ENCODE results near the gene DUSP5.
A peak's percentile ranks its signal among the peaks of the same experiment; 100 is the strongest.
"Not testable (repeated sequence)": the region's sequence is repeated elsewhere in the genome, so short reads cannot be mapped to it uniquely, and the experiment has no call there.

Gene DUSP5

GRCh38 chr10:110530131-110530831 is 32.6 kb downstream of the DUSP5 start:
- H3K4me3 ChIP-seq (ENCODE audit: low read length), result peak overlapping the region; percentile 56; the same call in 1 of the 2 replicates
- no peaks in the 10 kb centered on the region for H3K36me3 ChIP-seq (ENCODE audit: control insufficient read depth, insufficient read depth, low read length)
- no CpG with 5 or more reads among the region's 35 CpGs for WGBS (ENCODE audit: insufficient coverage, insufficient read length)
- H3K27ac ChIP-seq (ENCODE audit: low read length), result no peak overlapping the region
- H3K27me3 ChIP-seq (ENCODE audit: control insufficient read depth, insufficient read depth, low read length), result no peaks in the 10 kb centered on the region
- no peak for DNase-seq (ENCODE audit: low read depth, low spot score)
- no peaks in the 10 kb centered on the region for H3K9me3 ChIP-seq (ENCODE audit: control insufficient read depth, insufficient read depth, low read length)
- H3K4me1 ChIP-seq (ENCODE audit: control insufficient read depth, insufficient read depth, low read length), result peaks cover 3% of the 10 kb centered on the region; the same call in 1 of the 2 replicates

GRCh38 chr10:110531687-110532086 is 34.0 kb downstream of the DUSP5 start:
- Histone ChIP-seq H3K27me3 (ENCODE audit: control insufficient read depth, insufficient read depth, low read length) (no peaks in the 10 kb centered on the region), H3K4me3 (ENCODE audit: low read length) (no peak overlapping the region), H3K27ac (ENCODE audit: low read length) (no peak overlapping the region), H3K36me3 (ENCODE audit: control insufficient read depth, insufficient read depth, low read length) (no peaks in the 10 kb centered on the region), H3K9me3 (ENCODE audit: control insufficient read depth, insufficient read depth, low read length) (no peaks in the 10 kb centered on the region), H3K4me1 (ENCODE audit: control insufficient read depth, insufficient read depth, low read length) (peaks cover 4% of the 10 kb centered on the region; the same call in 1 of the 2 replicates)
- WGBS (ENCODE audit: insufficient coverage, insufficient read length), result no CpG with 5 or more reads among the region's 2 CpGs
- DNase-seq (ENCODE audit: low read depth, low spot score), result no peak

- no CpG with 5 or more reads among the region's 4 CpGs for WGBS (ENCODE audit: insufficient coverage, insufficient read length)
- H3K27ac ChIP-seq (ENCODE audit: low read length); H3K4me1 ChIP-seq (ENCODE audit: control insufficient read depth, insufficient read depth, low read length); H3K36me3 ChIP-seq (ENCODE audit: control insufficient read depth, insufficient read depth, low read length); H3K4me3 ChIP-seq (ENCODE audit: low read length); DNase-seq (ENCODE audit: low read depth, low spot score); H3K27me3 ChIP-seq (ENCODE audit: control insufficient read depth, insufficient read depth, low read length); H3K9me3 ChIP-seq (ENCODE audit: control insufficient read depth, insufficient read depth, low read length): not testable (repeated sequence)
Observed at GRCh38 chr10:110532628-110533027, 34.9 kb downstream of the DUSP5 start.

- Histone ChIP-seq H3K27me3 (ENCODE audit: control insufficient read depth, insufficient read depth, low read length) (no peaks in the 10 kb centered on the region), H3K4me3 (ENCODE audit: low read length) (no peak overlapping the region), H3K36me3 (ENCODE audit: control insufficient read depth, insufficient read depth, low read length) (no peaks in the 10 kb centered on the region), H3K9me3 (ENCODE audit: control insufficient read depth, insufficient read depth, low read length) (no peaks in the 10 kb centered on the region), H3K27ac (ENCODE audit: low read length) (no peak overlapping the region), H3K4me1 (ENCODE audit: control insufficient read depth, insufficient read depth, low read length) (peaks cover 4% of the 10 kb centered on the region; the same call in 1 of the 2 replicates)
- DNase-seq (ENCODE audit: low read depth, low spot score), result no peak
- WGBS (ENCODE audit: insufficient coverage, insufficient read length), result no CpG with 5 or more reads among the region's 3 CpGs
Observed at GRCh38 chr10:110533149-110533548, 35.4 kb downstream of the DUSP5 start.

GRCh38 chr10:110534571-110534970 is 36.9 kb downstream of the DUSP5 start:
- no peaks in the 10 kb centered on the region for H3K36me3 ChIP-seq (ENCODE audit: control insufficient read depth, insufficient read depth, low read length)
- H3K4me1 ChIP-seq (ENCODE audit: control insufficient read depth, insufficient read depth, low read length), result peaks cover 4% of the 10 kb centered on the region; the same call in 1 of the 2 replicates
- no peak for DNase-seq (ENCODE audit: low read depth, low spot score)
- no peaks in the 10 kb centered on the region for H3K9me3 ChIP-seq (ENCODE audit: control insufficient read depth, insufficient read depth, low read length)
- no CpG with 5 or more reads among the region's 2 CpGs for WGBS (ENCODE audit: insufficient coverage, insufficient read length)
- no peak overlapping the region for H3K4me3 ChIP-seq (ENCODE audit: low read length)
- H3K27me3 ChIP-seq (ENCODE audit: control insufficient read depth, insufficient read depth, low read length), result no peaks in the 10 kb centered on the region
- no peak overlapping the region for H3K27ac ChIP-seq (ENCODE audit: low read length)

GRCh38 chr10:110535958-110536891 is 38.5 kb downstream of the DUSP5 start:
- H3K36me3 ChIP-seq (ENCODE audit: control insufficient read depth, insufficient read depth, low read length), result no peaks in the 10 kb centered on the region
- WGBS (ENCODE audit: insufficient coverage, insufficient read length), result no CpG with 5 or more reads among the region's 12 CpGs
- DNase-seq (ENCODE audit: low read depth, low spot score), result no peak

GRCh38 chr10:110539091-110539490 is 41.4 kb downstream of the DUSP5 start:
- no peaks in the 10 kb centered on the region for H3K9me3 ChIP-seq (ENCODE audit: control insufficient read depth, insufficient read depth, low read length)
- DNase-seq (ENCODE audit: low read depth, low spot score), result no peak
- no peak overlapping the region for H3K27ac ChIP-seq (ENCODE audit: low read length)
- no peaks in the 10 kb centered on the region for H3K36me3 ChIP-seq (ENCODE audit: control insufficient read depth, insufficient read depth, low read length)
- H3K4me1 ChIP-seq (ENCODE audit: control insufficient read depth, insufficient read depth, low read length), result peaks cover 1% of the 10 kb centered on the region; the same call in 1 of the 2 replicates
- H3K4me3 ChIP-seq (ENCODE audit: low read length), result no peak overlapping the region
- H3K27me3 ChIP-seq (ENCODE audit: control insufficient read depth, insufficient read depth, low read length), result no peaks in the 10 kb centered on the region
- no CpG with 5 or more reads among the region's 4 CpGs for WGBS (ENCODE audit: insufficient coverage, insufficient read length)

More at GRCh38 chr10:110535958-110536891, 38.5 kb downstream of the DUSP5 start:
- Histone ChIP-seq H3K9me3 (ENCODE audit: control insufficient read depth, insufficient read depth, low read length) (no peaks in the 10 kb centered on the region), H3K27ac (ENCODE audit: low read length) (no peak overlapping the region), H3K4me3 (ENCODE audit: low read length) (no peak overlapping the region), H3K4me1 (ENCODE audit: control insufficient read depth, insufficient read depth, low read length) (peaks cover 1% of the 10 kb centered on the region; the same call in 1 of the 2 replicates), H3K27me3 (ENCODE audit: control insufficient read depth, insufficient read depth, low read length) (no peaks in the 10 kb centered on the region)

GRCh38 chr10:110540031-110540430 is 42.3 kb downstream of the DUSP5 start:
- H3K4me1 ChIP-seq (ENCODE audit: control insufficient read depth, insufficient read depth, low read length), result peaks cover 1% of the 10 kb centered on the region; the same call in 1 of the 2 replicates
- H3K27ac ChIP-seq (ENCODE audit: low read length), result no peak overlapping the region
- no peaks in the 10 kb centered on the region for H3K9me3 ChIP-seq (ENCODE audit: control insufficient read depth, insufficient read depth, low read length)
- no CpG with 5 or more reads among the region's 1 CpG for WGBS (ENCODE audit: insufficient coverage, insufficient read length)
- no peaks in the 10 kb centered on the region for H3K36me3 ChIP-seq (ENCODE audit: control insufficient read depth, insufficient read depth, low read length)
- H3K4me3 ChIP-seq (ENCODE audit: low read length), result no peak overlapping the region
- no peaks in the 10 kb centered on the region for H3K27me3 ChIP-seq (ENCODE audit: control insufficient read depth, insufficient read depth, low read length)
- no peak for DNase-seq (ENCODE audit: low read depth, low spot score)

- H3K27me3 ChIP-seq (ENCODE audit: control insufficient read depth, insufficient read depth, low read length), result no peaks in the 10 kb centered on the region
- no peaks in the 10 kb centered on the region for H3K4me1 ChIP-seq (ENCODE audit: control insufficient read depth, insufficient read depth, low read length)
- no peaks in the 10 kb centered on the region for H3K36me3 ChIP-seq (ENCODE audit: control insufficient read depth, insufficient read depth, low read length)
- no peak for DNase-seq (ENCODE audit: low read depth, low spot score)
- no peak overlapping the region for H3K4me3 ChIP-seq (ENCODE audit: low read length)
- H3K9me3 ChIP-seq (ENCODE audit: control insufficient read depth, insufficient read depth, low read length), result no peaks in the 10 kb centered on the region
- no peak overlapping the region for H3K27ac ChIP-seq (ENCODE audit: low read length)
Observed at GRCh38 chr10:110544958-110545537, 47.3 kb downstream of the DUSP5 start.

GRCh38 chr10:110546077-110546476 is 48.4 kb downstream of the DUSP5 start:
- Histone ChIP-seq H3K27ac (ENCODE audit: low read length) (no peak overlapping the region), H3K4me3 (ENCODE audit: low read length) (no peak overlapping the region), H3K9me3 (ENCODE audit: control insufficient read depth, insufficient read depth, low read length) (no peaks in the 10 kb centered on the region), H3K4me1 (ENCODE audit: control insufficient read depth, insufficient read depth, low read length) (no peaks in the 10 kb centered on the region), H3K27me3 (ENCODE audit: control insufficient read depth, insufficient read depth, low read length) (no peaks in the 10 kb centered on the region), H3K36me3 (ENCODE audit: control insufficient read depth, insufficient read depth, low read length) (no peaks in the 10 kb centered on the region)
- no peak for DNase-seq (ENCODE audit: low read depth, low spot score)
- no CpG with 5 or more reads among the region's 6 CpGs for WGBS (ENCODE audit: insufficient coverage, insufficient read length)

Measured in iPS DF 6.9 (cell line).